Small intestine (tissue), 7 donors: ENCODE data around the gene VEPH1. TPM values are rescaled to one million over a fixed set of nuclear protein-coding genes. Genes with fewer than 3 reads are reported as not detected.

Experiments used
- DNase-seq, 2 donors: peaks; one replicate each; pipeline versions ENCODE4 v3.0.0 to v3.0.0-alpha.2; 2013
- FAIRE-seq: peaks from 2 replicates; lab custom pipeline; 2012; peaks lifted over from hg19 to GRCh38; lab: Jason Lieb, UNC
- H3K27ac ChIP-seq, 3 donors: one replicate each; pipeline ENCODE4 v1.5.1; 2013; ENCODE audit warnings: low read length in 2 of 3, mild to moderate bottlenecking in 2 of 3, control low read depth in 1 of 3, inconsistent platforms in 1 of 3, low read depth in 1 of 3, moderate library complexity in 1 of 3
- H3K27me3 ChIP-seq, 3 donors: one replicate each; pipeline ENCODE4 v1.6.1; 2013; ENCODE audit warnings: low read length in 3 of 3, inconsistent platforms in 1 of 3; ENCODE audit not compliant: control insufficient read depth in 3 of 3, insufficient read depth in 3 of 3
- H3K36me3 ChIP-seq, 3 donors: one replicate each; pipeline ENCODE4 v1.6.1; 2013; ENCODE audit warnings: low read length in 3 of 3, inconsistent platforms in 1 of 3, low read depth in 1 of 3, mild to moderate bottlenecking in 1 of 3, moderate library complexity in 1 of 3; ENCODE audit not compliant: control insufficient read depth in 3 of 3, insufficient read depth in 2 of 3
- H3K4me1 ChIP-seq, 3 donors: one replicate each; pipeline ENCODE4 v1.6.1; 2013; ENCODE audit warnings: low read length in 2 of 3, inconsistent platforms in 1 of 3, low read depth in 1 of 3, mild to moderate bottlenecking in 1 of 3, moderate library complexity in 1 of 3; ENCODE audit not compliant: control insufficient read depth in 3 of 3, insufficient read depth in 2 of 3
- H3K4me3 ChIP-seq, 3 donors: one replicate each; pipeline ENCODE4 v1.5.1; 2013; ENCODE audit warnings: low read length in 3 of 3, control low read depth in 1 of 3, inconsistent platforms in 1 of 3, low read depth in 1 of 3, mild to moderate bottlenecking in 1 of 3, moderate library complexity in 1 of 3
- H3K9me3 ChIP-seq, 2 donors: one replicate each; pipeline ENCODE4 v1.6.1; 2013; ENCODE audit warnings: low read depth in 1 of 2, low read length in 1 of 2; ENCODE audit not compliant: control insufficient read depth in 2 of 2, insufficient read depth in 1 of 2
- WGBS, 3 donors: extraction: QIAGEN DNeasy Blood & Tissue Kit; methylation state at CpG; one replicate each; pipeline ENCODE4 v1.1.7; 2013; 5-methylcytosine and 5-hydroxymethylcytosine counted together
- polyA plus RNA-seq, 4 donors: library from polyadenylated mRNA; stranded (reverse) in 3 of 4; unstranded in 1 of 4; fragments of 200-250 nt in 3 of 4; fragments of 120-200 nt in 1 of 4; gene quantifications; one replicate each; pipeline versions ENCODE4 v1.2.1 to v1.2.3, GENCODE V29; 2013
- donor health status: healthy with polysubstance abuse.
- donor health status: control.
- donor health status: control.
- donor health status: Bipolar disorder and iron deficiency.
- donor health status: healthy.

VEPH1 gene
- polyA plus RNA-seq, 4 donors: 0.04 to 0.18 TPM; not detected in 2

- FAIRE-seq: no peak
These were observed 60.5 kb downstream of the VEPH1 start for GRCh38 chr3:157442729-157443128.

GRCh38 chr3:157441102-157441624, 62.1 kb downstream of the VEPH1 start:
- DNase-seq: no peak
- Histone ChIP-seq H3K4me3 (no peak overlapping the region), H3K36me3 (no peaks in the 10 kb centered on the region), H3K27me3 (peaks cover 0 to 24% (median 8%) of the 10 kb centered on the region in 3 donors), H3K27ac (no peak overlapping the region), H3K9me3 (no peaks in the 10 kb centered on the region), H3K4me1 (peaks cover 0 to 8% (median 0%) of the 10 kb centered on the region in 3 donors)
- 56 to 69% (median 62%) methylated on average over 2 of the region's 2 CpGs for WGBS, 3 donors
- no peak for FAIRE-seq

More at GRCh38 chr3:157442729-157443128, 60.5 kb downstream of the VEPH1 start:
- no peaks in the 10 kb centered on the region for H3K36me3 ChIP-seq
- peaks cover 0 to 15% (median 4%) of the 10 kb centered on the region in 3 donors for H3K27me3 ChIP-seq
- 31 to 56% (median 50%) methylated on average over 2 of the region's 2 CpGs for WGBS, 3 donors
- peaks cover 0 to 8% (median 0%) of the 10 kb centered on the region in 3 donors for H3K4me1 ChIP-seq
- H3K9me3 ChIP-seq: no peaks in the 10 kb centered on the region
- H3K27ac ChIP-seq: no peak overlapping the region
- no peak for DNase-seq
- H3K4me3 ChIP-seq: no peak overlapping the region

GRCh38 chr3:157438194-157438730, 65.0 kb downstream of the VEPH1 start:
- Histone ChIP-seq H3K27ac (peak overlapping the region in 1 of 3 donors; percentile 42), H3K4me1 (peaks cover 0 to 8% (median 0%) of the 10 kb centered on the region in 3 donors), H3K9me3 (no peaks in the 10 kb centered on the region), H3K4me3 (peak overlapping the region in 1 of 3 donors; percentile 58), H3K36me3 (no peaks in the 10 kb centered on the region), H3K27me3 (peaks cover 0 to 28% (median 8%) of the 10 kb centered on the region in 3 donors)
- no peak for FAIRE-seq
- peak in 1 of 2 donors; percentile 2 for DNase-seq
- 5 to 12% (median 7%) methylated on average over 22 of the region's 22 CpGs for WGBS, 3 donors

DNA sequence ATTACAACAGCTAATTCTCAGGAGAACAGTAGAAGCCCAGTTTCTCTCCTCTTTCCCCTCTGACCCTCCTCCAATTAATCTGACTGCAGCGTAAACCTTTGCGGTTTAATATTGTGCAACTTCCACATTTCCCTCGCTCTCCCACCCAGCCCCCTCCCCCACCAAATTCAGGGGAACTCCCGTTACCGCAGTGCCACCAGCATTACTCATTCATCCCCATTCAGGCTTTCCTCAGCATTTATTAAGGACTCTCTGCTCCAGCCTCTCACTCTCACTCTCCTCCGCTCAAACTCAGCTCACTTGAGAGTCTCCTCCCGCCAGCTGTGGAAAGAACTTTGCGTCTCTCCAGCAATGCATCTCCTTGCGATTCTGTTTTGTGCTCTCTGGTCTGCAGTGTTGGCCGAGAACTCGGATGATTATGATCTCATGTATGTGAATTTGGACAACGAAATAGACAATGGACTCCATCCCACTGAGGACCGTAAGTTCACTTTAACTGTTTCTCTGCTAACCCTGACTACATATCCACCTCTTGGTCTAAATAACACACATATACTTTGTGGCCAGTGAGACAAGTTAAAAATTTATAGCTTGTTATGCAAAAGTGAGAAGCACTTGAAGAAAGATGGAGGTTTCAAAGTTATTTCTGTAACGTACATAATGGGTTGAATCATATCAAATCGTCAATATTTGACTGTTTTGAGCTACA, 66.5 kb downstream of the VEPH1 start, which contains the start of gene PTX3:
Gene PTX3, plus strand, starts transcription at position 268 of the 709 bp plus-strand sequence. Its CDS starts 84 bp downstream, at position 352.
- Histone ChIP-seq H3K27me3 (peaks cover 0 to 24% (median 8%) of the 10 kb centered on the region in 3 donors), H3K36me3 (no peaks in the 10 kb centered on the region), H3K9me3 (no peaks in the 10 kb centered on the region), H3K4me1 (peaks cover 0 to 8% (median 0%) of the 10 kb centered on the region in 3 donors), H3K4me3 (peak within 1 kb of the TSS; percentile 18 to 58 (median 20)), H3K27ac (peak within 1 kb of the TSS in 1 of 3 donors; percentile 41)
- FAIRE-seq: no peak
- WGBS, 3 donors: 5 to 15% (median 15%) methylated on average over 15 of the region's 15 CpGs
- peak in 1 of 2 donors; percentile 21 for DNase-seq

DNA sequence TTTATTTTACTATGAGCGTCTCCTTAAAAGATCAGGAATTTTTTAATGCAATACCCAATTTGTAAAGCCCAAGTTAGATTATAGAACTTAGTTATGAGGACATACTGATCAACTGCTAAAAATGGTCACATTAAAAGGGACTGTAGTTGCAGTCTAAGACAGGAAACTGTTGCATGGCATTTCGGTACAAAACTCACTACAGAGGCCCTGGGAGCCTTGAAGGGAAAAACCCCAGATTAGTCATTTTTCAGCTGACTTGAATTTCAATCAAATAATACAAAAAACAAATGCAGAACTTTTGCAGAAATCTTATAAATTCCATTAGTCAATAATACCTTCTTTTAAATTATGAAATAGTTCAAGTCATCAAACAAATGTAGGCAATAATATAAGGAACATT, 73.5 kb downstream of the VEPH1 start:
- DNase-seq (no peak), FAIRE-seq (no peak)
- Histone ChIP-seq H3K4me1 (no peaks in the 10 kb centered on the region), H3K27ac (no peak overlapping the region), H3K27me3 (no peaks in the 10 kb centered on the region), H3K4me3 (no peak overlapping the region), H3K36me3 (no peaks in the 10 kb centered on the region), H3K9me3 (no peaks in the 10 kb centered on the region)
- 70 to 84% (median 73%) methylated on average over 2 of the region's 2 CpGs for WGBS, 3 donors

GRCh38 chr3:157428853-157429252, 74.4 kb downstream of the VEPH1 start:
- H3K4me3 ChIP-seq: no peak overlapping the region
- no peaks in the 10 kb centered on the region for H3K9me3 ChIP-seq
- H3K27me3 ChIP-seq: no peaks in the 10 kb centered on the region
- H3K36me3 ChIP-seq: no peaks in the 10 kb centered on the region
- 36 to 46% (median 36%) methylated on average over 1 of the region's 1 CpG for WGBS, 3 donors
- H3K27ac ChIP-seq: no peak overlapping the region
- no peak for DNase-seq
- FAIRE-seq: no peak
- no peaks in the 10 kb centered on the region for H3K4me1 ChIP-seq

- FAIRE-seq (no peak), DNase-seq (no peak)
- no peaks in the 10 kb centered on the region for H3K27me3 ChIP-seq
- no peak overlapping the region for H3K4me3 ChIP-seq
- H3K27ac ChIP-seq: no peak overlapping the region
- 60 to 80% (median 78%) methylated on average over 4 of the region's 4 CpGs for WGBS, 3 donors
- no peaks in the 10 kb centered on the region for H3K9me3 ChIP-seq
- no peaks in the 10 kb centered on the region for H3K4me1 ChIP-seq
- no peaks in the 10 kb centered on the region for H3K36me3 ChIP-seq
These were observed 75.3 kb downstream of the VEPH1 start for GRCh38 chr3:157427901-157428300.

- Histone ChIP-seq H3K27ac (no peak overlapping the region), H3K4me3 (no peak overlapping the region), H3K9me3 (no peaks in the 10 kb centered on the region), H3K4me1 (no peaks in the 10 kb centered on the region), H3K36me3 (no peaks in the 10 kb centered on the region), H3K27me3 (no peaks in the 10 kb centered on the region)
- DNase-seq (no peak), FAIRE-seq (no peak)
These were observed 79.9 kb downstream of the VEPH1 start for GRCh38 chr3:157423337-157423736.
